GM18858 (cell line): ENCODE measurements around the gene ZNF682.
"Not testable (repeated sequence)": the region's sequence is repeated elsewhere in the genome, so short reads cannot be mapped to it uniquely, and the experiment has no call there.

Experiments used
- ATAC-seq: cut with Tn5 transposase; IDR thresholded peaks from one replicate; pipeline ENCODE4 v1.9.1; 2021; ENCODE audit not compliant: unreplicated experiment

The ZNF682 gene

GRCh38 chr19:20005741-20006140, 33.6 kb downstream of the ZNF682 start:
- ATAC-seq = no peak

GRCh38 chr19:19997656-19998268, 41.5 kb downstream of the ZNF682 start:
- ATAC-seq = no peak

- no peak for ATAC-seq
These were observed 72.4 kb downstream of the ZNF682 start for GRCh38 chr19:19966862-19967261.

GRCh38 chr19:19966126-19966525, 73.2 kb downstream of the ZNF682 start:
- ATAC-seq = not testable (repeated sequence)

- ATAC-seq = no peak
These were observed 74.9 kb downstream of the ZNF682 start for GRCh38 chr19:19964416-19964815.

- not testable (repeated sequence) for ATAC-seq
These were observed 80.0 kb downstream of the ZNF682 start for GRCh38 chr19:19959151-19959799.

GRCh38 chr19:19957766-19958165, 81.5 kb downstream of the ZNF682 start:
- not testable (repeated sequence) for ATAC-seq

- ATAC-seq = no peak
These were observed 82.8 kb downstream of the ZNF682 start for GRCh38 chr19:19956434-19957075.

GRCh38 chr19:19955208-19955607, 84.1 kb downstream of the ZNF682 start:
- ATAC-seq = no peak
